ENCODE measurements around the gene SLC25A1.

GRCh38 chr22:19128009-19128401 is 50.5 kb downstream of the SLC25A1 start:
- TF ChIP-seq CTCF (IDR thresholded peaks at IDR 0.05; ENCODE audit: low read depth, low read length) = no peak
- no peak for TF ChIP-seq EZH2phosphoT487 (IDR thresholded peaks at IDR 0.05; ENCODE audit: low read depth)
